Measurements from ENCODE around the gene FUT7.
"Not testable (repeated sequence)": the region's sequence is repeated elsewhere in the genome, so short reads cannot be mapped to it uniquely, and the experiment has no call there.

The FUT7 gene

GRCh38 chr9:137007816-137008270, 24.0 kb downstream of the FUT7 start:
- FAIRE-seq (no peak), DNase-seq (ENCODE audit: insufficient read length, low spot score) (no peak)

- no peak for DNase-seq (ENCODE audit: insufficient read length, low spot score)
- no peak for FAIRE-seq
These were observed 24.6 kb downstream of the FUT7 start for GRCh38 chr9:137007108-137007815.

GRCh38 chr9:137006116-137007003, 25.5 kb downstream of the FUT7 start:
- no peak for DNase-seq (ENCODE audit: insufficient read length, low spot score)
- no peak for FAIRE-seq

- not testable (repeated sequence) for FAIRE-seq; DNase-seq (ENCODE audit: insufficient read length, low spot score)
These were observed 27.6 kb downstream of the FUT7 start for GRCh38 chr9:137004285-137004684.

GRCh38 chr9:137002646-137003041, 29.2 kb downstream of the FUT7 start:
- FAIRE-seq (no peak), DNase-seq (ENCODE audit: insufficient read length, low spot score) (no peak)

- FAIRE-seq (no peak), DNase-seq (ENCODE audit: insufficient read length, low spot score) (no peak)
These were observed 29.8 kb downstream of the FUT7 start for GRCh38 chr9:137001857-137002645.

GRCh38 chr9:137000177-137000930, 31.5 kb downstream of the FUT7 start:
- DNase-seq (ENCODE audit: insufficient read length, low spot score) (no peak), FAIRE-seq (no peak)

GRCh38 chr9:136997830-136998234, 34.1 kb downstream of the FUT7 start:
- no peak for DNase-seq (ENCODE audit: insufficient read length, low spot score)
- FAIRE-seq = no peak

GRCh38 chr9:136997371-136997770, 34.5 kb downstream of the FUT7 start:
- DNase-seq (ENCODE audit: insufficient read length, low spot score) (no peak), FAIRE-seq (no peak)

- FAIRE-seq = no peak
- no peak for DNase-seq (ENCODE audit: insufficient read length, low spot score)
These were observed 35.3 kb downstream of the FUT7 start, which contains the start of gene CLIC3 for GRCh38 chr9:136996361-136997292. TSS of gene CLIC3 (minus strand) at chr9:136996568. CDS start at chr9:136996543, 25 bp downstream.

GRCh38 chr9:136995772-136996311, 36.0 kb downstream of the FUT7 start:
- FAIRE-seq (no peak), DNase-seq (ENCODE audit: insufficient read length, low spot score) (no peak)

GRCh38 chr9:136995362-136995761, 36.5 kb downstream of the FUT7 start:
- FAIRE-seq = no peak
- no peak for DNase-seq (ENCODE audit: insufficient read length, low spot score)

- DNase-seq (ENCODE audit: insufficient read length, low spot score) (no peak), FAIRE-seq (no peak)
These were observed 37.0 kb downstream of the FUT7 start for GRCh38 chr9:136994888-136995230.

- DNase-seq (ENCODE audit: insufficient read length, low spot score) (no peak), FAIRE-seq (no peak)
These were observed 37.6 kb downstream of the FUT7 start for GRCh38 chr9:136994180-136994887.

GRCh38 chr9:136992819-136993369, 39.0 kb downstream of the FUT7 start:
- no peak for DNase-seq (ENCODE audit: insufficient read length, low spot score)
- FAIRE-seq = no peak

GRCh38 chr9:136991993-136992818, 39.7 kb downstream of the FUT7 start, which contains the start of gene PAXX:
TSS of gene PAXX (plus strand) at chr9:136992422. CDS start at chr9:136992444, 22 bp downstream.
- DNase-seq (ENCODE audit: insufficient read length, low spot score) (peak; percentile 91), FAIRE-seq (no peak)

All from HTR-8/SVneo (cell line).